Non-pigmented ciliary epithelial cell (primary cell): ENCODE measurements around the gene ICOS.
"Not testable (repeated sequence)": the region's sequence is repeated elsewhere in the genome, so short reads cannot be mapped to it uniquely, and the experiment has no call there.

Source experiments
- DNase-seq: peaks from one replicate; pipeline ENCODE4 v3.0.0-alpha.2; 2010; ENCODE audit warnings: low read depth

The ICOS gene

DNA sequence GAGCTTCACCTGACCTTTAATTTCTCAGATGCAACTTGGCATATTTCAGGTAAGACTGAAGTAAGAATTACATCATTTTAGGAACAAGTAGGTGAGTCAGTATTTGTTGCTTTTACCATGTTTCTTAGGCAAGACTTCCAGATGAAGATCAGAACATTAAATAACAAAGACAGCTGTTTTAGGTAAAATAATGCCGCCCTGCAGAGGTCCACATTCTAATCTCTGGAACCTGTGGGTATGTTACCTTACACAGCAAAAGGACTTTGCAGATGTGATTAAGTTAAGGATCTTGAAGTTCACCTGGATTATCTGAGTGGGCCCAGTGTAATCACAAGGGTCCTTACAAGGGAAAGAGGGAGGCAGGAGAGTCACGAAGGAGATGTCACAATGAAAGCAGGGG, 39.3 kb downstream of the ICOS start:
- DNase-seq, result no peak

DNA sequence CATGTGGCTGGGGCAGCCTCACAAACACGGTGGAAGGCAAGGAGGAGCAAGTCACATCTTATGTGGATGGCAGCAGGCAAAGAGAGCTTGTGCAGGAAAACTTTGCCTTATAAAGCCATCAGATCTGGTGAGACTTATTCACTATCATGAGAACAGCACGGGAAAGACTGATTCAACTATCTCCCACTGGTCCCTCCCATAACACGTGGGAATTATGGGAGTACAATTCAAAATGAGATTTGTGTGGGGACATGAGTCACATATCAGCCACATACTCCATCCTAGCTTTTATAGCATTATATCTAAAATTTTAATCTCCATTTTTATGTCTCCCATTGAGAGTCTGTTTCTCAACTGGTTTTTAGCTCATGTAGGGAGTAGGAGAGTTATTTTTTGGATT, 45.7 kb downstream of the ICOS start:
- no peak for DNase-seq

DNA sequence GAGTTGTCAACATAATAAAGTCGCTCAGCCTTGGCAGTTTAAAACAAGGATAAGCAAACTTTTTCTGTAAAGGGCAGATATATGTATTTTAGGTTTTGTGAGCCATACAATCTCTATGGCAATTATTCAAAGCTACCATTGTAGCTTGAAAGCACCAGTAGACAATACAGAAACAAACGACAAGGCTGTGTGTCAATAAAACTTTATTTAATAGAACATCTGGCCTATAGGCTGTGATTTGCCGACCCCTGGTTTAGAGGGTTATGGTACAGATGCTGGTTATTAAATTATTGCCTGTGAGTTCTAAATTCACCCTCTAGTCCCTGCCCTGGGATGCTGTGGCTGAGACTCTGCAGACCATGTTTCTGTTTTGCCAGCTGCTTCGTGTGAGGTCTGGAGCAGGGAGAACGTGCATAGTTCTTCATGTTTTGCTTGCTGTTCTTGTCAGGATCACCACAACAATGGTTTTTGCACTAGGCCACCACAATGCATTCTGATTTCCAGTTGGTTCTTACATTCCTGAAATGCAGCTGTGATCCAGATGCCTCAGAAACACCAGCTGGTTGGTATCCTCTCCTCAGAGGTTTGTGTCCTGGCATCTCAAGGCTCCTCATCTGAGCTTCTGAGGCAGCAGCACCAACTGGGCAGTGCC, 46.6 kb downstream of the ICOS start:
- DNase-seq, result no peak

DNA sequence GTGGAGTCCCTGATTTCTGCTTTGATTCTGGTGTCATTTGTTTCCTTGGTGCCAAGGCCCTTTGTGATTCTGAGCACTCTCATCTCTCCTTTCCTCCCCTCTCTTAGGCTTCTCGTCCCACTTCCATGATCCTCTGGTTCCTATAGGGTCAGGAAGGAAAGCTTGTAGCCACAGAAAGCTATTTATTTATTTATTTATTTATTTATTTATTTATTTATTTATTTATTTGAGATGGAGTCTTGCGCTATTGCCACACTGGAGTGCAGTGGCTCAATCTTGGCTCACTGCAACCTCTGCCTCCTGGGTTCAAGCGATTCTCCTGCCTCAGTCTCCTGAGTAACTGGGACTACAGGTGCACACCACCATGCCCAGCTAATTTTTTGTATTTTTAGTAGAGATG, 49.4 kb downstream of the ICOS start:
- DNase-seq, result not testable (repeated sequence)

DNA sequence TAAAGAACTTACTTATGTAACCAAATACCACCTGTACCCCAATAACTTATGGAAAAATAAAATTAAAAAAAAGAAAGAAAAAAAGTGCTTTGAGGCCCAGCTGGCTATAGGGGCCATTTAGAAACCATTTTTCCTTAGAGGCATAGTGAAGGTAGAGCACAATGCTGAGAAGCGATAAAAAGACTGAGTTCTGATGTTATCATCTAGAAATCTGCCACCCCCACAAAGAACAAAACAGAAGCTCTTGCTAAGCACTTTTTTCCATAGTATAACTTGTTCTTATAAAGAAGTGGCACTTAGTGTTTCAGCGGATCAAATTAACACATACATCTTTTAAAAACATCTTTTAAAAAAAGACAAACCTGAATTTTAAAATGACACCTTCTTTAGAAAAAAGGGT, 51.4 kb downstream of the ICOS start:
- DNase-seq, result no peak

DNA sequence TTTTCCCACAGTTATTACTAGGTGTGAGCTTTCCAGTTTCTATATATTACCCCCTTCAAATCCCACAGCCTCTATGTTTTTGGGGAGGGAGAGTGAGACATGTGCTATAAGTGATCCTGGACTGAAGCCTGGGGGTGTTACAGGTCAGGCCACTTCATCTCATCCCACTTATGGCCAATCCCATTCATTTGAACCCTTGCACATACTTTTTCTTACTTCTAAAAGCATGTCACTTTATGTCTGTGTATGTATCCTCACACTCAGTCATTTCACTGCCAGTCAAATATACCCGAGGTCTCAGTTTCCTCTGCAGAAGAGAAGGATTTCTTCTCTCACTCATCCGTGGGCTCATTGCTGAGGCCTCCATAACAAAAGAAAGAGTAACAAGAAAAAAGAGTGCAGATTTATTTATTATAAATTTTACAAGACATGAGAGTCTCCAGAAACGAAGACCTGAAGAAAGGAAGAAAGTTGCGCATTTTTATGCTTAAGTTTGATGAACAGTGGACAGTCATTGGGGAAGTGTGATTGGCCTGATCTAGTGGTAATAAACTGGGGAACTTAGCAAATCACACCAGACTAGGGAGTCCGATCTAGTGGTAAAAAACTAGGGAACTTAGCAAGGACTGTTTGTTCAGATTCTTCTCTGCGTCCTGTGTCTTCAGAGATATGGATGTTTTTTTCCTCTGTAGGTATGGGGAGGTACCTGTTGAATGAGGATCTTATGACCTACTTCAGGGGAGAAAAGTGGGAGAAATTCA, 52.1 kb downstream of the ICOS start:
- DNase-seq, result no peak

DNA sequence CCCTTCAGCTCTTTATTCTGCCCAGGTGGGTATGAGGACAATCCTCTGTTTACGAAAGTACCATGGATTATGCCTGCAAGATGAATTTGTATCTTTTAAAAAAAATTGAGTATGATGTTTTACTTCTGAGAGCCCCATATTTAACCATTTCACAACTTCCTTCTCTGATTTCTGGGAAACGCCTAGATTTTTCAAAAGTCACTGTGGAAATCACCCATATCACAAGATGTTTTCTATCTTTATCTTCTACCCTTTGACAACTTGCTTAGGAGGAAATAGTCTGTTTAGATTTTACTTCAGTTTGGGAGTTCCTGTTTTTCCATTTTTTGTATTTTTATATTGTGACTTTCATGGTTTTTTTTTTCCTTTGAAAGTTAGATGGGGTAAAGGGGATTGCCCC, 53.0 kb downstream of the ICOS start:
- DNase-seq, result no peak

DNA sequence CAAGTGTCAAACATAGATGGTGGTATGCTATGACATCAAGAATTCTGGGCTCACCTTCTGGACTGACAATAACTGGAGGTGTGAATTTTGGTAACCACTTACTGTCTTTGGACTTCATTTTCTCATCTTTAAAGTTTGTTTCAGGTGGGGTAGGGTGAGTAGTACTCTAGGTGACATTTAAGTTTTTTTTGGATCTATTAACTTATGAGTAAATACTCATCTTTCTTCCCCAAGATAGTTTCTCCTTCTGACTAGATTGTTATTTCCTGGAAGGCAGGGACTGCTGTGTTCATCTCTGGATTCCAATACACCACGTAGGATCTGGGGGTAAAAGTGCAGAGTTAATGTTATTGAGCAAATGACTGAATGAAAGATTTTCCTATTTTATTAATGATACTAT, 55.9 kb downstream of the ICOS start:
- DNase-seq, result no peak

DNA sequence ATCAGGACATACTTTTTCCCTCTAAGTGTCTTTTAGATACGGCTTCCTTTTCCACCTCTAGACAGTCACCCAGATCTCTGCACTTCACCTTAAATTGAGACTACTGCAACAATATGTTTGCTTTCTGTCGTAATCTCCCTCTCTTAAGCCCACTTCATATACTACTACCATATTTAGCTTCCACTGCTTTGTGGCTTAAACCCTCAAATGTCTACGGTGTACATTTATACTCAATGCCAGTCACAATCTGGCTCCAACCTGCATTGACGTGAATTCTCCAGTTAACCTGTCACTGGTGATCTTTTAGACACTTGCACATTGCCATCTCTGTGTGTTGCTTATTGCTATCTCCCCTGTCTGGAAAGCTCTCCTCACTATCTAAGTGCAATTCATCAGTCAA, 56.4 kb downstream of the ICOS start:
- DNase-seq, result no peak

DNA sequence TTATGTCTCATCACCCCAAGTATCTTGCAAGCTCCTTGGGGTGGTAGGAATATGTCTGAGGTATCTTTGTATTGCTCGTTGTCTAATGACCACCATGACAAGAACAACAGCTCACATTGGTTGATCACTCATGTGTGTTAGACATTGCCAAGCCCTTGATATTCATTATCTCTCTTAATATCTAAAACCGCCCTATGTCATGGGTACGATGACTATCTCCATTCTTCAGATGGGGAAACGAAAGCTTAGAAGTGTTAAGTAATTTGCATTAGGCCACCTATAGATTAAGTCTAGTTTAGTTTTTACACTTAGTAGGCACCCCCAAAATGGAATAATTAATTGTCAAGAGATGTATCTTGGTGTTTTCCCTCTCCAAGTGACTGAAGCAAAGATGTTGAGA, 57.0 kb downstream of the ICOS start:
- no peak for DNase-seq

DNA sequence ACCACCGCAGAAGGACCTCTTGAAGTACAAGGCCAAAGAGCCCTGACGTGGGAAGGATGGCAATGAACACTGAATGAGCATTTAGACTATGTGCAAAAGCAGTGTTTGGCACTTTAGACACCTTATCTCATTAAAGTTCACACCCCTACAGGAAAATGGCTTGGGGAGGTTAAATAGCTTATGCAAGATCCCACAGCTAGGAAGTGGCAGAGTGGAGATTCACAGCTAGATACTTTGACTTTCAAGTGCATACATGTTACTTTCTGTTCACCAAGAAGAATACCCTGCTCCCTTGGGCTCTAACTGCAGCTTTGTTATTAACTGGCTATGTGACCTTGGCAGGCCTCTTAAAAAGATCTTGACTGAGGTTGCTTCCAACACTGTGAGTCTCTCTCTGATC, 58.2 kb downstream of the ICOS start:
- DNase-seq, result no peak

DNA sequence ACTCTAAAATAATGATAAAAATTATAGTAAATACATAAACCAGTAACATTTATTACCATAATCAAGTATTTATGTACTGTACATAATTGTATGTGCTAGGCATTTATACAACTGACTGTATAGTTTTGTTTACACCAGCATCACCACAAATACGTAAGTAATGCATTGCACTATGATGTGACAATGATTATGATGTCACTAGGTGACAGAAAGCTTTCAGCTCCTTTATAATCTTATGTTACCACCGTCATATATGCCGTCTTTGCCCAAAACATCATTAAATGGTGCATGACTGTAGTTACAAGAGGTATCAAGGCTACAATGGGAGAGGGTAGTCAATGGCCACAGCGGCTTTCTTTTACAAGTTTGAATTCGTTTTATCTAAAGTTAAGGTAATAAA, 60.1 kb downstream of the ICOS start:
- no peak for DNase-seq

DNA sequence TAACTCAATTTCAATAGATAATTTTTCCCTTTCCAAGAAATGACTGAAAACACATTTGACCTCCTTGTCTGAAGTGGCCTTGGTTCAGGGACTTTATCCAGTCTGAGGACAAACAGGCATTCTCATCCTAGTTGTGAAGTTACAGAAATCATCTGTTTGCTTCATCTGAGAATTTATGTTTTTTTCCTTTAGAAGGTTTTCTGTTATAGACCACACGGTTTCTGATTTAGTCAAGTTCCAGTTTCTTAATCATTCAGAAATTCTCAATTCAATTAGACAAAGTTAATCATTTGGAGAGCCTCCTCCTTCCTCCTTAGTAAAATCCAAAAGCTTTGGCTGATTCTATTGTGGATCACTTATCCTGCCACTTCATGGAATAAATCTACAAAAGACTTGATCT, 60.9 kb downstream of the ICOS start:
- DNase-seq, result no peak

DNA sequence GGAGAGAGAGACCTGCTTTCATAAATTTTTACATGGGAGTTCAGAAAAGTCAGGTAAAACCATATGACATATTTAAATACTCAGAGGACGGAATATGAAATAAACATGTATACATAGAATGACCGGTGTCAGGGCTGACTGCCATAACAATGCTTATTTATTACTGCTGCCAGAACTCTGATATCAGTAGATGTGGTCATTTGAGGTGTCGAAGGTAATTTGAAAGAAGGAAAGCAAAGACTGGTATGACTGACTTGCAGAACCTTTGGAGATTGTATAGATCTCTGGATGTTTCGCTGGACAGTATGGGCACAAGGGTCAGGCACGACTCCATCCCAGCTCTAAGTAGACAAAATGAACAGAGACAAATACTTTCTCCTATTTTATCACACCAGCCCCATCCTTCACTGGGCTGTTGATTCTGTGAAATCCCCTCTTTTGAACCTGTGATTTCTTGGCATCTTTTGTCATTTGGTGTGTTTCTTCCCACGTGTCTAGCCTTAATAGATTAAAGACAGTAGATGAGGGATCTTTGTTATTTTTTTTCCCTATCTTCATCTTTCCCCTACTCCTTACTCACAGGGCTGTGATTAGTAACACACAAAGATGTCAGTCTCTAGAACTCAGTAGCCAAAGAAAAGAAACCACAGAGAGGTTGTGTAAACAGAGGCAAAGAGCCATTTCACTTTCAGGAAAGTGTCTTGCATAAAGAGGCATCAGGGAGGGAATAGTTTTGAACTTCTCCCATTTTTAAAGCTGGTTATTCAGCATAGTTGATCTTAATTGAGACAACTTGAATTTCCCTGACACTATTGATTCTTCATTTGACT, 61.6 kb downstream of the ICOS start:
- peak; percentile 9 for DNase-seq

DNA sequence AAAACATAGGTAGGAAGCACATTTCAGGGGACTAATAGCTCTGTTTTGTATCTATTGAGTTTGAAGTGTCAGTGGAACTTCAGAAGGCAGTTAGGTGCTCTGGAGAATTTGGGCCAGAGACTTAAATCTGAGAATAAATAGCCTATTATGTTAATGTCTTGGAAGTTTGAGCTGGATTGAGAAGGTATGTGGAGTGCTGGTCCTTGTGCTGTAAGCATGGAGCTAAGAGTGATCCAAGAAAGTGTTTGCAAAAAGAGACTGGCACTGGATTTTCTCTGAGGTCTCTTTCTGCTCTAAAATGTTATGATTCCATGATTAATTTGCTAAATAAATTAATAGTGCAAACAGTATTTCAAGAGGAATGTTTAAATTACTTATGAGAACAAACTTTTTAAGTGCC, 63.3 kb downstream of the ICOS start:
- DNase-seq, result no peak

DNA sequence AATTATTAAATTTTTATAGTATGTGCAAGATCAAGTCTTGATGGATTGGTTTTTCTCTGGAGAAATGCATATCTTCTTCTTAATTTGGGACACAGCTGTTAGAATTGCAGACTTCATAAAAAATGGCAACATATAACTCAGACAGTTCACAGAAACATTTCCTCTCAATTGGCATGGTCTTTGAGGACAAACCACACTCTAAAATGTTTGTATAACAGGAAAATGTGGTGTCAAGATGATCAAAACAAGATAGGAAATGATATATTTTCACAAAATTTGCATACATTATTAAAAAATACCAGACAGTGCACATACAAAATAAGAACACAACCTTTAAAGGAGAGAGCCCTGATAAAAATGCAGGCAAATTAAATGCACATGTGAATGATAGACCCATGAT, 63.9 kb downstream of the ICOS start:
- DNase-seq, result no peak

DNA sequence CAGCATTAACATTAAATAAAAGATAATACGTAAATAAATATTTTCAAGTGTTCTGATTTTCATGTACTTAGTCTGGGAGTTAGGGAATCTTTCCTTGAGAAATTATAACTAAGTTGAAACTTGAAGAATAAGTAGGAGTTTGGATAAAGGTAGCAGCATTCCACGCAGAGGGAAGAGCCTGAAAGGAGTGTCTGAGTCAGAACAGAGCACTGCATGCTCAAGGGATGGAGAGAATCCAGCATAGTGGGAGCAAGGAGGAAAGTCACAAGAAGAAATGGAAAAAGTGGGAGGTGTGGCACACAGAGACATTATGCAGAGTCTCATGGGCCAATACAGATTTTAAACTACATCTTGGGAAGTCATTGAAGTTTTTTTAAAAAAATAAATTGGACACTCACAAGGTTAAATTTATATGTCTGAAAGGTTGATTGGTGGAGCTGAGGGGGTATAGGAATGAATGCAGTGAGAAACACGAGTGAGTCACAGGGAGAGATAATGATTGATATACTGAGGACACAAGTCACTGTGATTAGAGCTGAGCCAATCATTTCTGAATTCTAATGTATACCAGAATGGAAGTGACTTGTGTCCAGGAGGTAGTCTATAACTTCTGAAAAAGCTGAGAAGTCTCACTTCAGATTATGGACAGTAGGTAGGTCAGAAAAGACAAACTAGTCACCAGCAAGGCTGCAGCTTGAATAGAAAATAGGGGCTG, 66.9 kb downstream of the ICOS start:
- DNase-seq, result no peak

DNA sequence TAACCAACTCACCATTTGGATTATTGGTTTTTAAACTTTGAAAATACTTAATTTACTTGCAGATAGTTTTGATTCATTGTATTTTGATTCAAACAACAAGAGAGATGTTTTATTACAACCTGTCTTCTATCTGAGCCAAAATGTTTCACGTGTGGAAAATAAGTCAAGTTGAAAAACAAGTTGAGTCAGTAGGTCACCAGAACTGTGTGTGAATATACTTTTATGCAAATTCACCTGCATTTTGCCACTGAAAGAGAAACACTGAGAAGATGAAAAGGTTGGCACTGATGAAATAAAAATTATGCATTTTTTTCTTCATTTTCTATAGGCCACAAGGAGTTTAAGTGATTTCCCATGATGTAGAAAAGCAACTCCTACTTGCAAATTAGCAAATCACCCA, 68.3 kb downstream of the ICOS start:
- DNase-seq, result no peak

DNA sequence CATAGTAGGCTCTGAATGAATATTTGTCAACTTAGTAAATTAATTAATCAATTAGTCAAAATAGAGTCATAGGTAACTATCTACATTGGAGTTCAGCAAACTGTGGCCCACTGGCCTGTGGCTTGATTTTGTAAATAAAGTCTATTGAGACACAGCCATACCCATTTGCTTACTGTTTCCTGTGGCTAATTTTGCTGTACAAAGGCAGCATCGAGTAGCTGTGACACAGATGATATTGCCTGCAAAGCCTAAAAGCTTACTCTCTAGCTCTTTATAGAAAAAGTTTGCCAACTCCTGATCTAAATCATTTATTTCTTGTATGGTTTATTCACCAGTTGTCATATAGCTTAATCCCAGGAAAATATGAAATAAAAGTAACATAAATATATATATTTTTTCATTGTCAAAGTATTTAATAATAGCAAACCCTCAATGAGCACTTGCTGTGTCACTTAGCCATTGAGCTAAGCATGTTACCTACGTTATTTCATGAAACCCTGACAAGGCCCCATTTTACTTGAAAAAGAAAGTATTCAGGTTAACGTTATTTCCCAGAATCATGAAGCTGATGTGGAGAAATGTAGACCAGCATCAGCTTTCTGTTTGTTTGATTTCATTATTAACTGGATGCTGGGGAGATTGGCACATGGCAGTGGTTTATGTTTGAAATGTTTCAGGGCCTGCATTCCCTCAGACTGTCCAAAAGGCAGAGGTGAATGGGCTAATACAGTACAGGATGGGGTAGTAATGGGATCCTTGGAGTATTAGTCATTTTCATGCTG, 69.6 kb downstream of the ICOS start:
- DNase-seq, result no peak

DNA sequence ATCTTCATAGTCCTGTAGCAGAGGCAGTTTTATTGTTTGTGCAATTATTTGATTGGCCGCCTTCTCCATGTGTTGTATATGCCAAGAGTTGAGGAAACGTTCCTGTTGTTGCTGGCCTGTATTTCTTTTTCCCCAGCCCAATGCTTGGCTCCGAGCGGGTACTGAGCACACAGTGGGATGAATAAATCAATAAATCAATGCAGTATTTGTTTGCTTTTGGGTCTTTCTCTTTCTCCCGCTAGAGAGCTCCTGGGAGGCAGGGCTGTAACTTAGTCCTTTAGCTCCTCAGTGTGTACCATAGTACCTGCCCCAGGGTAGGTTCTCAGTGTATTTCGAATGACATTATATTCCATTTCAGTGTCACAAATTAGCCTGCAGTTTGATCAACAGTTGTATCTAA, 71.8 kb downstream of the ICOS start:
- no peak for DNase-seq

DNA sequence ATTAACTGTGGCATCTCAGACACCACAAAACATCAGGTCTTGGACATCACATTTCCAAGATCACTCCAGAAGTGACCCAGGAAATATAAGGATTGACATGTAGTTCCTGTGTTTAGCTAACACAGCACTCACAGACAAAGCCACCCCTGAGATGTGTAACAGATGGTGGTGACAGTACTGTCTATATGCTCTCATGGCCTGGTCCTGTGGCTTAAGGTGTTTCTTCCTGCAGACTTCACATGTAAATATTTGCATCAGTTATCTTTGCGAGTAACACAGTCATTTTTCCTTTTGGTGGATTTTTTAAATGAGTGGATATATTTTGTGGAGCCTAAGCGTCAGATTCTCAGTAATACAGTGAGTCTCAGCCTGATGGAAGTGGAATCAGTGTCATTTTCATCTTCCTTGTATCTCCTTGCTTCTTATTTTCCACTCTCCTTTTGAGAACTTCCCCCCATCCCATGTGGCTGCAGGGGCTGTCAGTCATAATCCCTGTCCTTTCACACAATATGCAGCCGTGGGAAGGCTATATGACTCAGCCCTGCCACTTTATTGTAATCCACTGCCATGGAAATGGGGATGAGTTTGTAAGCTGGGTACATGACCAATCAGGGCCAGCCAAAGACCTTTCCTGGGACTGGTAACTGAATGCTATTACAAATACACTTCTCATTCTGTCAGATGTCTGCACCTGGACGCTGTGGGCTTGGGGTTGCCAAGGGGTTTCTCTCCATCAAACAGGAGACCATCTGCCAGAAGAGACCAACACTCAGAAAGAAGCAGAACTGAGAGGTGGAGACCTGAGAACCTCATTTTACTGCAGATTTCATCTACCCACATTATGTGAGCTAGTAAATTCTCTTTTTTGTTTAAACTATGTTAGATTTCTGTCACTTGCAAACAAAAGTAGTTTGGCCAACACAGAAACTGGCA, 74.3 kb downstream of the ICOS start:
- no peak for DNase-seq
